ENCODE results near the gene MED12L.

The MED12L gene

DNA sequence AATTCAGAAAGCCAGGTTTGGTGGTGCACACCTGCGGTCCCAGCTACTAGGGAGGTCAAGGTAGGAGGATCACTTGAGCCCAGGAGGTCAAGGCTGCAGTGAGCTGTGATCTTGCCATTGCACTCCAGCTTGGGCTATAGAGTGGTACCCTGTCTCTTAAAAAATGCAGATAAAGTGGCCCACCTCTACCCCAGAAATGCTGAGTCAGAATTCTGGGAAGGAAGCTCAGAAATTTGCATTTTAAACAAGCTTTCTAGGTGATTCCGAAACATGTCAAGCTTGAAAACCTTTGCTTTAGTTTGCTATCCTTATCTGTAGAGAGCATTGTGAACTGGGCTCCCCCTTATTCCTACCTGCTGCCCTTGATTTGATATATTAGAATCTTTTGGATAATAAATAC, 7.7 kb downstream of the MED12L start:
- H3K4me3 ChIP-seq (ENCODE audit: low read depth, low read length): no peak overlapping the region
- TF ChIP-seq, protein P1, sequence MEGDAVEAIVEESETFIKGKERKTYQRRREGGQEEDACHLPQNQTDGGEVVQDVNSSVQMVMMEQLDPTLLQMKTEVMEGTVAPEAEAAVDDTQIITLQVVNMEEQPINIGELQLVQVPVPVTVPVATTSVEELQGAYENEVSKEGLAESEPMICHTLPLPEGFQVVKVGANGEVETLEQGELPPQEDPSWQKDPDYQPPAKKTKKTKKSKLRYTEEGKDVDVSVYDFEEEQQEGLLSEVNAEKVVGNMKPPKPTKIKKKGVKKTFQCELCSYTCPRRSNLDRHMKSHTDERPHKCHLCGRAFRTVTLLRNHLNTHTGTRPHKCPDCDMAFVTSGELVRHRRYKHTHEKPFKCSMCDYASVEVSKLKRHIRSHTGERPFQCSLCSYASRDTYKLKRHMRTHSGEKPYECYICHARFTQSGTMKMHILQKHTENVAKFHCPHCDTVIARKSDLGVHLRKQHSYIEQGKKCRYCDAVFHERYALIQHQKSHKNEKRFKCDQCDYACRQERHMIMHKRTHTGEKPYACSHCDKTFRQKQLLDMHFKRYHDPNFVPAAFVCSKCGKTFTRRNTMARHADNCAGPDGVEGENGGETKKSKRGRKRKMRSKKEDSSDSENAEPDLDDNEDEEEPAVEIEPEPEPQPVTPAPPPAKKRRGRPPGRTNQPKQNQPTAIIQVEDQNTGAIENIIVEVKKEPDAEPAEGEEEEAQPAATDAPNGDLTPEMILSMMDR (IDR thresholded peaks at IDR 0.05; ENCODE audit: borderline replicate concordance, insufficient read depth, low read depth, low read length): no peak

DNA sequence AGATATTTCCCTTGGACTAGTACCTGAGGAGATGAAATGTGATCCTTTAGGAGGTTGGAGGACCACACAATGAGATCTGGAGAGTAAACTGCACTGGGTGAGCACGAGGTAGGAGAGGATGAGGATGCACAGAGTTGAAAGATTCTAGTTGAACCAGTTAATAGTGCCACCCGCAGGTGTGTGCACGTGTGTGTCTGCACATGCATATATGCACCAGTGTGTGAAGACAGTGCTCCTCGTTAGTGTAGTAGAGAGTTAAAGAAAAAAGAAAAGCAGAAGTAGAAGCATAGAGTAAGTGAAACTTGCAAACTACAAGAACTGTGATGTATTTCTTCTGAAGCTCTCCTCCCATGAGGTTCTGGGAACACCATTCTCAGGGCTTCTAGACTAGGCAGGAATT, 8.4 kb downstream of the MED12L start:
- TF ChIP-seq, protein P1 (IDR thresholded peaks at IDR 0.05; ENCODE audit: borderline replicate concordance, insufficient read depth, low read depth, low read length): no peak
- no peak overlapping the region for H3K4me3 ChIP-seq (ENCODE audit: low read depth, low read length)

DNA sequence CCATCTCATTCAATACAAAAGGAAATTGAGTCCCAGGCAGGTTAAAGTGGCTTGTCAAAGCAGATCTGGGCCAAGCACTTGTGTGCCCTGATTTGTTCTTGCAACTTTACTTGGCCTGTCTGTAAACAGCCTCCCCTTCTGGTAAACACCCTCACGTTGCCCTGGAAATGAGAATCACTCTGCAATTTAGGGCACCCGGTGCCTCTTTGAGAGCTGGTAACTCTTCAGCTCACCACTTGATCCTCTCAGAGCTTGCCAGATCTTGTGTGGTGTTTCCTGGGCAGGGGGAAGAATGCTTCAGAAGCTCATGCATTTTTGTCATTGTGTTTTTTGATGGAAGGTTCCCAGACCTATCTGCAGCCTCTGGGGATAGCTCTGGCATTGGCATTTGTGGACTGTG, 11.3 kb downstream of the MED12L start:
- H3K4me3 ChIP-seq (ENCODE audit: low read depth, low read length): no peak overlapping the region
- TF ChIP-seq, protein P1 (IDR thresholded peaks at IDR 0.05; ENCODE audit: borderline replicate concordance, insufficient read depth, low read depth, low read length): no peak

DNA sequence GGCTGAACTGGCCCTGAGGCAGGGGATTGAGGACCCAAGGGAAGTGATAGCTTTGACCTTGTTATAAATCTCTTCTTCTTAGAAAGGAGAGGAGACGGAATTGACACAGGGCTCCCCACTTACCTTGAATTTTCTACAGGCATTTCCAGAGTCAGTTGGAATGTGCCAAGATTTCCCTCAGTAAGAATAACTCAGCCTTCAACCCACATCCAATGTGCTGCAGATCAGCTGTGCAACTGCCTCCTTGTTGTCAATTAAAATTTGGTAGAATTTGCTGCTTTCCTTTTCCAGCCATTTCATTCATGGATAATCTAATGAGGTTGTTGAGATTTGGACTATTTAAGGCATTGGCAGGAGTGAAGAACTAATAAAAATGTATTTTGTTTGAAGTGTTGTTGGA, 14.6 kb downstream of the MED12L start:
- TF ChIP-seq, protein P1 (IDR thresholded peaks at IDR 0.05; ENCODE audit: borderline replicate concordance, insufficient read depth, low read depth, low read length): no peak
- no peak overlapping the region for H3K4me3 ChIP-seq (ENCODE audit: low read depth, low read length)

DNA sequence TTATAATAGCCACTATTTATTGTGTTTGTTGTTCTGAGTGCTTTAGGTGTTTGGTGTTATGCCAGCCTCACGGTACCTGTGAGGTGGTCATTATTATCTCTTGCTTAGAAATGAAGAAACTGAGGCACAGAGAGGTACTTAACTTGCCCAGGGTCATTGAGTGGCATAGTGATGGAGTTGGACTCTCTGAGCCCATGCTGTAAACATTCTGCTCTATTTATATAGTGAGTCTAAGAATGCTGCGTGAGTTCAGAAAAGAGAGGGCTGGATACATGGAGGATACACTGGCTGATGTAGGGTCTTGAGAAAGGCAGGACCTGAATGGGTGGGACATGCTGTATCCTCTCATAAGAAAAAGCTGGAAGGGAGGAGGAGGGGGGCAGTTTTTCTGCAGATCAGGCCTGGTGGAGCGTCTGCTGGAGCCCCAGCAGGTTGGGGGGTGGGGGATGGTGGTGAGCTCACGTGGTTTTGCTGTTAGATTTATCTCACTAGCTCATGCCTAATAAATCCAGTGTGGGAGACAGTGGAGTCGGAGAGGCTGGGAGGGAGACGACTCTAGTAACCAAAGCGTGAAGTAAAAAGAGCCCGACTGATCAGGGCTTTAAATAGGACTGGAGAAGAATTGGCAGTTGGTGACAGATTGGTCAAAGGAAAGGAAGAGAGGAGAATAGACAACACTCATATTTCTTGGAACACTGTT, 16.0 kb downstream of the MED12L start:
- TF ChIP-seq, protein P1 (IDR thresholded peaks at IDR 0.05; ENCODE audit: borderline replicate concordance, insufficient read depth, low read depth, low read length): no peak
- H3K4me3 ChIP-seq (ENCODE audit: low read depth, low read length): no peak overlapping the region

DNA sequence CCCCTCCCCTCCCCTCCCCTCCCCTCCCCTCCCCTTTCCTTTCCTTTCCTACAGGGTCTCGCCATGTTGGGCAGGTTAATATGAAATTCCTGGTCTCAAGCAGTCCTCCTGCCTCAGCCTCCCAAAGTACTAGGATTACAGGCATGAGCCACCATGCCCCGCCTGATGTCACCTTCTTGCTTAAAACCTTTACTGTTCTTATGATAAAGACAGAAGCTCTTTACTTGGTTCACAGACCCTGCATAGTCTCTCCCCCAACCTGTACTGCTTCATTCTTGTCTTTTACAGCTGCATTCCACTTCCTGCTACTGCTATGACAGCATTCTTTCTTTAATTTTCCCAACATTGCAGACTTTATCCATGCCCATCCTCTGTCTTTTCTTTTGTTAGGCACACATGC, 20.8 kb downstream of the MED12L start:
- TF ChIP-seq, protein P1 (IDR thresholded peaks at IDR 0.05; ENCODE audit: borderline replicate concordance, insufficient read depth, low read depth, low read length): no peak

DNA sequence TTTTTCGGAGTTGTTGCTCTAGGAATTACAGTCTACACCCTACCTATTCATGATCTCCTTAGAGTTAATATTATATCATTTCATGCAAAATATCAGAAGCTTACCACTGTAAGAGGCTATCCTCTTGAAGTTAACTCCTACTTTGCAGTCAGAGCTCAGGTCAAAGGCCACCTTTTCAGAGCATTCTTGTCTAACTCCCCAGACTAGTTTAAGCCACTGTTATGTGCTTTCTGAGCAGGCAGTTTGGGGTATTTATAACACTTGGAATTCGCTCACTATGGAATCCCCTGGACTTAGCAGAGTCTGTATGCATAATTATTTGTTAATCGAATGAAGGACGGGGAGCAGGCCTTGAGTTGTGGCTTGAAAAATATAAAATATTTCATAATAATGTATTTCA, 21.7 kb downstream of the MED12L start:
- no peak overlapping the region for H3K4me3 ChIP-seq (ENCODE audit: low read depth, low read length)
- TF ChIP-seq, protein P1 (IDR thresholded peaks at IDR 0.05; ENCODE audit: borderline replicate concordance, insufficient read depth, low read depth, low read length): no peak

More for the DNA sequence above, 20.8 kb downstream of the MED12L start:
- H3K4me3 ChIP-seq (ENCODE audit: low read depth, low read length): no peak overlapping the region
